Neural crest cell (in vitro differentiated cells): ENCODE results near the gene DSG4. TPM values are rescaled to one million over a fixed set of nuclear protein-coding genes. Genes with fewer than 3 reads are reported as not detected.

Experiments
- DNase-seq: peaks from one replicate; pipeline ENCODE4 v3.0.0; 2021; ENCODE audit warnings: low read depth, mixed read lengths, low spot score
- H3K27ac Mint-ChIP-seq: one replicate; pipeline ENCODE4 v1.8.0; 2021; ENCODE audit warnings: mild to moderate bottlenecking, mixed read lengths; ENCODE audit not compliant: unreplicated experiment
- H3K27me3 Mint-ChIP-seq: 2 replicates; pipeline ENCODE4 v1.8.0; 2021; ENCODE audit warnings: low read depth, mild to moderate bottlenecking, mixed read lengths
- H3K36me3 Mint-ChIP-seq: 2 replicates; pipeline ENCODE4 v1.8.0; 2021; ENCODE audit warnings: low read depth, mild to moderate bottlenecking, mixed read lengths
- H3K4me1 Mint-ChIP-seq: 2 replicates; pipeline ENCODE4 v1.8.0; 2021; ENCODE audit warnings: mixed read lengths
- H3K4me3 Mint-ChIP-seq: one replicate; pipeline ENCODE4 v1.8.0; 2021; ENCODE audit warnings: mild to moderate bottlenecking, mixed read lengths
- H3K9me3 Mint-ChIP-seq: 2 replicates; pipeline ENCODE4 v1.8.0; 2021; ENCODE audit warnings: mixed read lengths
- total RNA-seq: library from RNA; stranded (reverse); gene quantifications from 2 replicates; pipeline ENCODE4 v1.2.1, GENCODE V29; 2021
- TF ChIP-seq, protein P1 (sequence below): fragments of 200-600 bp; sonication (generic); conservative IDR thresholded peaks from 2 replicates; pipeline ENCODE4 v1.5.0; 2021; ENCODE audit warnings: antibody characterized with exemption, mild to moderate bottlenecking

DSG4 gene
- total RNA-seq, 1 donor from 2014 or later, result not detected

DNA sequence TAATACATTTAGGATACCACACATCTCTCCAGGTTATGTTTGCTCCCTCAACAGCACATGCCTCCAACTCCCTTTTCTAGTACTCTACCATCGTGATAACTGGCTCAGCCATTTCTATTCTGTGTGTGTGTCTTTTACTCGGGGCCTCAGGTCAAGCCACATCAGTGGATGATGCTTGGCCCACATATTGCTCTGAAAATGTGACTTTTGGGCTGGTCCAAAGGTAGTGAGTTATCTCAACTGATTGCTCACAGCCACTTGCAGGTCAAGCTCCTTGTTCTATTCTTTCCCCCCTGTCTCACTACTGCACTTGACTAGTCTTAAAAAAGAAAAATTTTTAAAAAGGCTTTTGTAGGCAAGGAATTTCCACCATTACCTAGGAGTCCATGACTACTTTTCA, 5.5 kb downstream of the DSG4 start:
- Mint-ChIP-seq H3K36me3 (no peaks in the 10 kb centered on the region), H3K27ac (no peak overlapping the region), H3K4me3 (no peak overlapping the region), H3K27me3 (no peaks in the 10 kb centered on the region), H3K4me1 (peaks cover 12% of the 10 kb centered on the region), H3K9me3 (no peaks in the 10 kb centered on the region)
- TF ChIP-seq, protein P1, sequence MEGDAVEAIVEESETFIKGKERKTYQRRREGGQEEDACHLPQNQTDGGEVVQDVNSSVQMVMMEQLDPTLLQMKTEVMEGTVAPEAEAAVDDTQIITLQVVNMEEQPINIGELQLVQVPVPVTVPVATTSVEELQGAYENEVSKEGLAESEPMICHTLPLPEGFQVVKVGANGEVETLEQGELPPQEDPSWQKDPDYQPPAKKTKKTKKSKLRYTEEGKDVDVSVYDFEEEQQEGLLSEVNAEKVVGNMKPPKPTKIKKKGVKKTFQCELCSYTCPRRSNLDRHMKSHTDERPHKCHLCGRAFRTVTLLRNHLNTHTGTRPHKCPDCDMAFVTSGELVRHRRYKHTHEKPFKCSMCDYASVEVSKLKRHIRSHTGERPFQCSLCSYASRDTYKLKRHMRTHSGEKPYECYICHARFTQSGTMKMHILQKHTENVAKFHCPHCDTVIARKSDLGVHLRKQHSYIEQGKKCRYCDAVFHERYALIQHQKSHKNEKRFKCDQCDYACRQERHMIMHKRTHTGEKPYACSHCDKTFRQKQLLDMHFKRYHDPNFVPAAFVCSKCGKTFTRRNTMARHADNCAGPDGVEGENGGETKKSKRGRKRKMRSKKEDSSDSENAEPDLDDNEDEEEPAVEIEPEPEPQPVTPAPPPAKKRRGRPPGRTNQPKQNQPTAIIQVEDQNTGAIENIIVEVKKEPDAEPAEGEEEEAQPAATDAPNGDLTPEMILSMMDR, result no peak
- no peak for DNase-seq

DNA sequence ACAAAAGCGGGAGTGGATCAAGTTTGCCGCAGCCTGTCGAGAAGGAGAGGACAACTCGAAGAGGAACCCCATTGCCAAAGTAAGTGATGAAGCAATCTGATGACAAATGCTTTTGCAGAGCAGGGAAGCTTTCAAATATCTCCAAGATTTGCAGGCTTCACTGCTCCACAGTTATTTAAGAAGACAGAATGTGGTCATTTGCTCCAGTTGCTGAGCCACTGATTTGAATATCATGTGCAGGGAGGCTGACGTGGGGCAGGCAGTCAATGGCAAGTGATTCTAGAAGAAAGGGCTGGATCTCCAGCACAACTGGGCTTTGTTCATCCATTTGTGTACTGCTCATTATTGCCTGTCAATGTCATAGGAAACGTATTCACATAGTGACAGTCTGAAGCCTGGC, 10.2 kb downstream of the DSG4 start:
- peaks cover 16% of the 10 kb centered on the region for H3K4me1 Mint-ChIP-seq
- no peaks in the 10 kb centered on the region for H3K36me3 Mint-ChIP-seq
- no peak for DNase-seq
- H3K4me3 Mint-ChIP-seq, result no peak overlapping the region
- TF ChIP-seq, protein P1, result no peak
- H3K27ac Mint-ChIP-seq, result no peak overlapping the region
- no peaks in the 10 kb centered on the region for H3K9me3 Mint-ChIP-seq
- H3K27me3 Mint-ChIP-seq, result no peaks in the 10 kb centered on the region

DNA sequence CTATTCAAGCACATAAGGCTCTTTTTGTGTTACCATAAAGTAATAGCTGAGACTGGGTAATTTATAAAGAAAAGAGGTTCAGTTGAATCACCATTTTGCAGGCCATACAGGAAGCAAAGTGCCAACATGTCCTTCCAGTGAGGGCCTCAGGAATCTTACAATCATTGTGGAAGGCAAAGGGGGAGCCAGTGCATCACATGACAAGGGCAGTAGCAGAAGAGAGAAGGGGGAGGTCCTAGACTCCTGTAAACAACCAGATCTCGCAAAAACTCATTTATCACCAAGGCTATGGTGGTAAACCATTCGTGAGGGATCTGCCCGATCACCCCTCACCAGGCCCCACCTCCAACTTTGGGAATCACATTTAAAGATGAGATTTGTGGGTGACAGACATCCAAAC, 16.7 kb downstream of the DSG4 start:
- peaks cover 7% of the 10 kb centered on the region for H3K4me1 Mint-ChIP-seq
- no peak overlapping the region for H3K27ac Mint-ChIP-seq
- no peaks in the 10 kb centered on the region for H3K9me3 Mint-ChIP-seq
- no peaks in the 10 kb centered on the region for H3K36me3 Mint-ChIP-seq
- no peak for DNase-seq
- no peak overlapping the region for H3K4me3 Mint-ChIP-seq
- TF ChIP-seq, protein P1, result no peak
- H3K27me3 Mint-ChIP-seq, result no peaks in the 10 kb centered on the region

DNA sequence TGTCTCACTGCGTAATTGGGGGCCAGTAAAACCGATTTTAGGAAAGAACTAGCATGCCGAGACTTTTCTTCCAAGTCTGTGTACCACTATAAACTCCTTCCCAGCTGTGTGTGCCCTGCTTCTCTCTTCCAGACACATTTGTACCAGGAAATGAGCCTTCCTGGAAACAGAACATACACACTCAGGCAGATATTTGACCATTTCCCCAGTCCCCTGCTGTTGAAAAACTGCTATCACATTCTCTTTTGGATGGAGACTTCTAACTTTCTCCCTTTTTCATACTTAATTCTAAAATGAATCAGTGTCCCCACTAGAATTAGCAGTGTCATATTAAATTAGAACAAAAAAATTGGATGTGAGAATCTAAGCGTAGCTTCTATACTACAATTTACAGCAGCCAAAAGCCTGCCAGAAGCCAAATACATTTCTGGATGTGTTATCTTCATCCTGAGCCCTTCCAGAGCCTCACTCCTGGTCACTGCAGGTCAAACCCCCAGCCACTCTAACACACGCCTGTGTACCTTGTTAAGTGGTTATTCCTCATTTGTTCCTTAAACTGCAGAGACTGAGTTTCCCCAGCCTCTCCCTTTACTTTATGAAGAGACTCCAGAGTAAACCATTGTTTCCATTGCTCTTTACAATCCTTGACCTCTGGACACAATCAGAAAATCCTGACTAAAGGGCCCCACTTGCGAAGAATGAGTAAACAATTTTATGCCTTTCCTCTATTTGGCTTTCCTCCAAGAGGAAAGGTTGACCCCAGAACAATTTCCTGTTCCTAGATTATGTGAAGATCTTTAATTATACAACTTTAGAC, 20.4 kb downstream of the DSG4 start:
- TF ChIP-seq, protein P1, result peak; percentile 25
- no peaks in the 10 kb centered on the region for H3K9me3 Mint-ChIP-seq
- H3K4me3 Mint-ChIP-seq, result no peak overlapping the region
- DNase-seq, result no peak
- H3K27ac Mint-ChIP-seq, result no peak overlapping the region
- no peaks in the 10 kb centered on the region for H3K36me3 Mint-ChIP-seq
- no peaks in the 10 kb centered on the region for H3K27me3 Mint-ChIP-seq
- peaks cover 7% of the 10 kb centered on the region for H3K4me1 Mint-ChIP-seq

DNA sequence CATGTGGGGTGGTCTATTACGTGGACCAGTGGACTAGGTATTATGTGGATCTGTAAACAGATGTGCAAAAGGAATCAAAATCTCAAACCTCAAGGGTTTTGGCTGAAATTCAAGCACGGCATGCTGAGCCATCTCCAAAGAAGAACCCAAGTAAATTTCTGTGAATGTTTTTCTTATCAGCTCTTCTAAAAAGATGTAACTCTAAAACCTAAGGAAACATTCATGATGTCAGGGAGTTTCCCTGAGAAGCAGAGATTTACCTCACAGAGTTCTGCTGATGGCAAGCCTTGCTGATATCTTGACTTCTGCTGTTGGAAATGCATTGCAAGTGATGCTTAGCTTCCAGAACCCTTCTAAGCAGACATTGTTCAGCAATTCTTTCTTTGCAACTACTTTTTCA, 21.6 kb downstream of the DSG4 start:
- Mint-ChIP-seq H3K4me3 (no peak overlapping the region), H3K36me3 (no peaks in the 10 kb centered on the region), H3K4me1 (peaks cover 7% of the 10 kb centered on the region), H3K27me3 (peaks cover 3% of the 10 kb centered on the region), H3K27ac (no peak overlapping the region), H3K9me3 (no peaks in the 10 kb centered on the region)
- no peak for DNase-seq
- TF ChIP-seq, protein P1, result no peak
